ENCODE data around the gene SIRT2. TPM values are rescaled to one million over a fixed set of nuclear protein-coding genes. Genes with fewer than 3 reads are reported as not detected.

The SIRT2 gene
- total RNA-seq, 1 experiment from 2014 or later, result 15.4 TPM

GRCh38 chr19:38933544-38933943, 34.1 kb upstream of the SIRT2 start (continued):
- TF ChIP-seq, protein P1, sequence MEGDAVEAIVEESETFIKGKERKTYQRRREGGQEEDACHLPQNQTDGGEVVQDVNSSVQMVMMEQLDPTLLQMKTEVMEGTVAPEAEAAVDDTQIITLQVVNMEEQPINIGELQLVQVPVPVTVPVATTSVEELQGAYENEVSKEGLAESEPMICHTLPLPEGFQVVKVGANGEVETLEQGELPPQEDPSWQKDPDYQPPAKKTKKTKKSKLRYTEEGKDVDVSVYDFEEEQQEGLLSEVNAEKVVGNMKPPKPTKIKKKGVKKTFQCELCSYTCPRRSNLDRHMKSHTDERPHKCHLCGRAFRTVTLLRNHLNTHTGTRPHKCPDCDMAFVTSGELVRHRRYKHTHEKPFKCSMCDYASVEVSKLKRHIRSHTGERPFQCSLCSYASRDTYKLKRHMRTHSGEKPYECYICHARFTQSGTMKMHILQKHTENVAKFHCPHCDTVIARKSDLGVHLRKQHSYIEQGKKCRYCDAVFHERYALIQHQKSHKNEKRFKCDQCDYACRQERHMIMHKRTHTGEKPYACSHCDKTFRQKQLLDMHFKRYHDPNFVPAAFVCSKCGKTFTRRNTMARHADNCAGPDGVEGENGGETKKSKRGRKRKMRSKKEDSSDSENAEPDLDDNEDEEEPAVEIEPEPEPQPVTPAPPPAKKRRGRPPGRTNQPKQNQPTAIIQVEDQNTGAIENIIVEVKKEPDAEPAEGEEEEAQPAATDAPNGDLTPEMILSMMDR (IDR thresholded peaks at IDR 0.05 in 2 of 3, conservative IDR thresholded peaks at IDR 0.05 in 1 of 3; ENCODE audit: borderline replicate concordance in 1 of 3, insufficient read depth in 1 of 3, low read depth in 2 of 3, low read length in 2 of 3), result no peak
- TF ChIP-seq SRF (IDR thresholded peaks at IDR 0.05; ENCODE audit: low read depth) (no peak), ATF3 (IDR thresholded peaks at IDR 0.05) (no peak), ZFX (IDR thresholded peaks at IDR 0.05) (no peak), JUND (IDR thresholded peaks at IDR 0.05) (no peak)

GRCh38 chr19:38932425-38933179, 33.2 kb upstream of the SIRT2 start:
- Histone ChIP-seq H3K9ac (ENCODE audit: low read length) (no peak overlapping the region), H2AFZ (ENCODE audit: low read depth, low read length, poor library complexity, severe bottlenecking) (no peak overlapping the region), H3K79me2 (ENCODE audit: insufficient read depth, low read length) (peaks cover 53% of the 10 kb centered on the region), H3K27me3 (ENCODE audit: insufficient read depth, low read length) (no peaks in the 10 kb centered on the region), H3K4me1 (ENCODE audit: control insufficient read depth in 1 of 2, insufficient read depth in 2 of 2, low read length in 2 of 2) (peaks cover 11 to 20% of the 10 kb centered on the region in 2 experiments; a peak in 3 of 4 replicates), H3K4me3 (replicated peaks in 1 of 2; ENCODE audit: low read depth in 1 of 2, low read length in 2 of 2) (peak overlapping the region in 1 of 2 experiments; percentile 98; a peak in 2 of 4 replicates), H3K9me3 (ENCODE audit: control insufficient read depth in 1 of 2, insufficient read depth in 1 of 2, low read depth in 1 of 2, low read length in 2 of 2) (peaks cover 0 to 9% of the 10 kb centered on the region in 2 experiments; a peak in 1 of 4 replicates), H3K9me2 (ENCODE audit: insufficient read depth) (no peaks in the 10 kb centered on the region), H3K4me2 (ENCODE audit: low read length) (peak overlapping the region; percentile 95), H4K20me1 (ENCODE audit: insufficient read depth) (no peaks in the 10 kb centered on the region), H3K36me3 (ENCODE audit: control insufficient read depth in 1 of 2, insufficient read depth in 2 of 2, low read length in 2 of 2) (peaks cover 7 to 25% of the 10 kb centered on the region in 2 experiments), H3K27ac (ENCODE audit: low read depth, low read length) (peak overlapping the region; percentile 21)
- intact Hi-C loops (cut with micrococcal nuclease), result loop anchor here (5.0 to 10.0 kb wide), 3 partner anchors 200 to 418 kb away; no protein-coding TSS in a partner anchor
- ChIA-PET POLR2A (no interaction called here), RAD21 (ENCODE audit: low non-redundant PET in 1 of 2, low total read pairs in 2 of 2, uncharacterized antibody in 2 of 2, unreplicated experiment in 2 of 2) (interaction anchor here in 1 of 2 experiments (0.7 kb wide), 1 partner anchor 123 kb away, joined by 3 read pairs; no protein-coding TSS in a partner anchor), CTCF (interaction anchor here (0.9 kb wide), 1 partner anchor 84 kb away, joined by 3 read pairs; no protein-coding TSS in a partner anchor)
- TF ChIP-seq SIN3A (IDR thresholded peaks at IDR 0.05; ENCODE audit: low read depth) (no peak), RAD21 (IDR thresholded peaks at IDR 0.05; ENCODE audit: low read depth) (peak; percentile 51), EZH2 (IDR thresholded peaks at IDR 0.05) (no peak)
- TF ChIP-seq, protein P1 (IDR thresholded peaks at IDR 0.05 in 2 of 3, conservative IDR thresholded peaks at IDR 0.05 in 1 of 3; ENCODE audit: borderline replicate concordance in 1 of 3, insufficient read depth in 1 of 3, low read depth in 2 of 3, low read length in 2 of 3), result peak; percentile 31 to 53 (median 47); a peak in 5 of 6 replicates
- ATAC-seq, result no peak
- no TSS peak for BruUV-seq (replicated peaks)
- peak; percentile 26 for DNase-seq (ENCODE audit: low read depth, low spot score)

Measured in HCT116 (cell line).